AG04450 (cell line): ENCODE data around the gene FNIP2. TPM values are rescaled to one million over a fixed set of nuclear protein-coding genes. Genes with fewer than 3 reads are reported as not detected.
A peak's percentile ranks its signal among the peaks of the same experiment; 100 is the strongest.

ENCODE experiments used
- CTCF ChIA-PET: fragments of 300-600, 350-600 bp; formaldehyde crosslinking; extraction: SDS; loops from one replicate; lab custom pipeline; 2022; ENCODE audit warnings: antibody characterized with exemption, inconsistent platforms; lab: Charles Lee
- POLR2A ChIA-PET: fragments of 350-600 bp; formaldehyde crosslinking; extraction: SDS; loops from one replicate; lab custom pipeline; 2021; ENCODE audit warnings: antibody characterized with exemption, inconsistent platforms; lab: Yijun Ruan, JAX
- DNase-seq: peaks from one replicate; pipeline ENCODE4 v3.0.0-alpha.2; 2011; ENCODE audit warnings: low read depth, low spot score
- H3K27ac ChIP-seq: one replicate; pipeline ENCODE4 v1.5.1; 2012; ENCODE audit warnings: low read depth, low read length, control low read depth
- H3K27me3 ChIP-seq: one replicate; pipeline ENCODE4 v1.6.0; 2012; ENCODE audit warnings: low read length; ENCODE audit not compliant: control insufficient read depth, insufficient read depth
- H3K4me3 ChIP-seq: 2 replicates; pipeline ENCODE4 v1.5.1; 2011; ENCODE audit warnings: mild to moderate bottlenecking, low read depth, low read length, control low read depth
- H3K9me3 ChIP-seq: 2 replicates; pipeline ENCODE4 v1.5.1; 2012; ENCODE audit warnings: low read length; ENCODE audit not compliant: control insufficient read depth, insufficient read depth
- CTCF ChIP-seq: IDR thresholded peaks from 2 replicates; pipeline ENCODE4 v1.5.1; 2011; ENCODE audit warnings: low read depth, low read length, control low read depth, inconsistent platforms
- polyA plus RNA-seq: library from polyadenylated mRNA; depleted of rRNA; stranded (reverse); fragments of >200 nt; gene quantifications from 2 replicates; pipeline ENCODE4 v1.2.3, GENCODE V29; 2011

FNIP2 gene
- polyA plus RNA-seq, 1 experiment = 8.4 TPM

GRCh38 chr4:158870282-158870625 lies 101.4 kb downstream of the FNIP2 start:
- Histone ChIP-seq H3K4me3 (no peak overlapping the region), H3K9me3 (no peaks in the 10 kb centered on the region), H3K27me3 (no peaks in the 10 kb centered on the region), H3K27ac (no peak overlapping the region)
- no peak for TF ChIP-seq CTCF
- no peak for DNase-seq
- ChIA-PET CTCF (no interaction called here), POLR2A (no interaction called here)

- ChIA-PET POLR2A (no interaction called here), CTCF (no interaction called here)
- DNase-seq = no peak
- no peak overlapping the region for H3K27ac ChIP-seq
- H3K27me3 ChIP-seq = no peaks in the 10 kb centered on the region
- no peak for TF ChIP-seq CTCF
- no peak overlapping the region for H3K4me3 ChIP-seq
- H3K9me3 ChIP-seq = no peaks in the 10 kb centered on the region
Observed at GRCh38 chr4:158870626-158871334, 102.0 kb downstream of the FNIP2 start.

GRCh38 chr4:158871335-158871724 lies 102.5 kb downstream of the FNIP2 start:
- TF ChIP-seq CTCF = no peak
- CTCF ChIA-PET = interaction anchor here (1.1 kb wide), 1 partner anchor 9 kb away, joined by 3 read pairs; no protein-coding TSS in a partner anchor
- POLR2A ChIA-PET = no interaction called here
- no peak overlapping the region for H3K4me3 ChIP-seq
- no peaks in the 10 kb centered on the region for H3K27me3 ChIP-seq
- no peak overlapping the region for H3K27ac ChIP-seq
- H3K9me3 ChIP-seq = no peaks in the 10 kb centered on the region
- DNase-seq = no peak

- TF ChIP-seq CTCF = no peak
- peak; percentile 68 for DNase-seq
- CTCF ChIA-PET = interaction anchor here (0.6 to 1.8 kb wide), 4 partner anchors 15 to 329 kb away, joined by 3 to 6 read pairs (median 4); no protein-coding TSS in a partner anchor
- Histone ChIP-seq H3K4me3 (no peak overlapping the region), H3K9me3 (no peaks in the 10 kb centered on the region), H3K27ac (peak overlapping the region; percentile 25), H3K27me3 (no peaks in the 10 kb centered on the region)
- POLR2A ChIA-PET = interaction anchor here (0.6 to 0.7 kb wide), 2 partner anchors 144 to 258 kb away, joined by 3 to 6 read pairs; no protein-coding TSS in a partner anchor
Observed at GRCh38 chr4:158873795-158874401, 105.1 kb downstream of the FNIP2 start.

- ChIA-PET CTCF (interaction anchor here (0.8 to 1.8 kb wide), 2 partner anchors 17 to 328 kb away, joined by 4 to 6 read pairs; no protein-coding TSS in a partner anchor), POLR2A (interaction anchor here (0.6 to 0.7 kb wide), 2 partner anchors 17 to 55 kb away, joined by 4 read pairs; no protein-coding TSS in a partner anchor)
- Histone ChIP-seq H3K27me3 (no peaks in the 10 kb centered on the region), H3K4me3 (no peak overlapping the region), H3K27ac (no peak overlapping the region), H3K9me3 (no peaks in the 10 kb centered on the region)
- DNase-seq = no peak
- TF ChIP-seq CTCF = no peak
Observed at GRCh38 chr4:158875026-158875425, 106.2 kb downstream of the FNIP2 start.
